ENCODE measurements around the gene EIPR1.

DNA sequence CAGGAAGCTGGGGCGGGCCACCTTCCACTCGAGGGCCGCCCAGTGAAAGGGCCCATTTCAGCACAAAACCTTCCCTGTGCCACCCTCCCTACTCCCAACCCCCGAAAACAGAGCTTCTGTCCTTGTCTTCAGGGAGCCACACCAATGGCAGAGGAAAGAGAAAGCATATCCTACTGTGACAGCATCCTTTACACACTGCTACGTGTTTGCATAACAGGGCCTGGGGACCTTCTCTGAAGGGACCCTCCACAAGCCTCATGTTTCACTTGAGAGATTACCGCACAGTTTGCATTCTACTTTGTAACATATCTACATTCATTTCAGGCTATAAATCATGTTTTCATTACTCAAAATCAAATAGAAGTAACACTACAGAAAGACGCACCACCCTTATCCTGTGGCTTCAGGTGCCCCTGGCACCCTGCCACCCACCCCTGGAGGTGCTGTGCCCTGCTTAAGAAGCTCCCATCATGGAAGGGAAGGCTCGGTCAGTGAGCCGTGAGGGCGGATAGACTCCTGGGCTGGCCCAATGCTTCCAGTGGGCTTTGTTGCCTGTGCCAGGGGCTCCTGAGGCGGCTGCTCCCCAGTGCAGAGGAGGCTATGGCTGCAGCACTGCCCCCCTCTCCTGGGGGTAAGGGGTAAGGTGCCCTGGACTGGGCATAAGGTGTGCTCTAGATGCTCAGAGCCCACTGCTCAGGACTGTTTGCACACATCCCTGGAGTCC lies 52.0 kb downstream of the EIPR1 start:
- TF ChIP-seq EZH2 (IDR thresholded peaks at IDR 0.05) (no peak), POLR2AphosphoS5 (IDR thresholded peaks at IDR 0.05; ENCODE audit: borderline replicate concordance, low read depth, low read length) (no peak), FOXP2 (optimal IDR thresholded peaks at IDR 0.05; ENCODE audit: control extremely low read depth, extremely low read length, insufficient read depth) (no peak)

Measured in SK-N-MC (cell line).